Omental fat pad (tissue), 4 donors: ENCODE measurements around the gene KMT2C. TPM values are rescaled to one million over a fixed set of nuclear protein-coding genes. Genes with fewer than 3 reads are reported as not detected.

Source experiments
- ATAC-seq: fragments of 150-250 bp; one replicate; pipeline ENCODE4 v1.9.1; 2016; ENCODE audit warnings: mild to moderate bottlenecking, moderate library complexity; ENCODE audit not compliant: low FRiP score
- DNase-seq: peaks from one replicate; pipeline ENCODE4 v3.0.0-alpha.2; 2019; ENCODE audit warnings: low spot score
- total RNA-seq, 4 donors: library from RNA; depleted of rRNA; stranded (reverse); fragments of >200 nt; gene quantifications; one replicate each; pipeline ENCODE4 v1.1.0, GENCODE V29; 2016
- TF ChIP-seq, protein P1 (sequence below), 3 donors: fragments of 450-650 bp; IDR thresholded peaks; one replicate each; pipeline ENCODE4 v1.5.1; 2016 to 2017; ENCODE audit warnings: antibody characterized with exemption in 3 of 3, mild to moderate bottlenecking in 3 of 3, moderate library complexity in 2 of 3

The KMT2C gene
- total RNA-seq, 4 donors from 2014 or later, result 52.5 to 84.3 (median 59.2) TPM

DNA sequence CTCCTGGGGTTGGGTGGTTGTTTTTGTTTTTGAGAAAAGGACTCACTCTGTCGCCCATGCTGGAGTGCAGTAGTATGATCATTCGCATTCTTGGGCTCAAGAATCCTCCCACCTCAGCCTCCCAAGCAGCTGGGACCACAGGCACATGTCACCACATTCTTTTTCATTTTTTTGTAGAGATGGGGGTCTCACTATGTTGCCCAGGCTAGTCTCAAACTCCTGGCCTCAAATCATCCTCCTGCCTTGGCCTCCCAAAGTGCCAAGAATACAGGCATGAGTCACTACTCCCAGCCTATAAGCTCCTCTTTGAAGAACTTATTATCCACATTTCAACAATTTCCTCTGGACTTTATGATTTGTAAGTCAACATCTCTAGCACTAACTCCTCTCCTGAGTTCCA, 102.7 kb downstream of the KMT2C start:
- TF ChIP-seq, protein P1, sequence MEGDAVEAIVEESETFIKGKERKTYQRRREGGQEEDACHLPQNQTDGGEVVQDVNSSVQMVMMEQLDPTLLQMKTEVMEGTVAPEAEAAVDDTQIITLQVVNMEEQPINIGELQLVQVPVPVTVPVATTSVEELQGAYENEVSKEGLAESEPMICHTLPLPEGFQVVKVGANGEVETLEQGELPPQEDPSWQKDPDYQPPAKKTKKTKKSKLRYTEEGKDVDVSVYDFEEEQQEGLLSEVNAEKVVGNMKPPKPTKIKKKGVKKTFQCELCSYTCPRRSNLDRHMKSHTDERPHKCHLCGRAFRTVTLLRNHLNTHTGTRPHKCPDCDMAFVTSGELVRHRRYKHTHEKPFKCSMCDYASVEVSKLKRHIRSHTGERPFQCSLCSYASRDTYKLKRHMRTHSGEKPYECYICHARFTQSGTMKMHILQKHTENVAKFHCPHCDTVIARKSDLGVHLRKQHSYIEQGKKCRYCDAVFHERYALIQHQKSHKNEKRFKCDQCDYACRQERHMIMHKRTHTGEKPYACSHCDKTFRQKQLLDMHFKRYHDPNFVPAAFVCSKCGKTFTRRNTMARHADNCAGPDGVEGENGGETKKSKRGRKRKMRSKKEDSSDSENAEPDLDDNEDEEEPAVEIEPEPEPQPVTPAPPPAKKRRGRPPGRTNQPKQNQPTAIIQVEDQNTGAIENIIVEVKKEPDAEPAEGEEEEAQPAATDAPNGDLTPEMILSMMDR (IDR thresholded peaks at IDR 0.05), result no peak
- ATAC-seq (no peak), DNase-seq (no peak)

DNA sequence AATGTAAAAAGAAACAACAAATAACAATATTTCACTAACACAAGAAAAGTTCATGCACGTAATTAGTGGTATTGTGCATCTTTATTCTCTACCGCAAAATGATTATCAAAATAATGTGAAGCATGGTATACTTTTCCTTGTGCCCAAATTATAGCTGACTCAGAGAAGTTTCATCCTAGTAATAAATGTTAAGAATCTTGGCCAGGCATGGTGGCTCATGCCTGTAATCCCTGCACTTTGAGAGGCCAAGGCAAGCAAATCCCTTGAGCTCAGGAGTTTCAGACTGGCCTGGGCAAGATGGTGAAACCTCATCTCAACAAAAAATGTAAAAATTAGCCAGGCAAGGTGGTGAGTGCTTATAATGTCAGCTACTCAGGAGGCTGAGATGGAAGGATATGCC, 105.0 kb downstream of the KMT2C start:
- DNase-seq (no peak), ATAC-seq (no peak)
- TF ChIP-seq, protein P1 (IDR thresholded peaks at IDR 0.05), result no peak

GRCh38 chr7:152329469-152329868, 106.3 kb downstream of the KMT2C start:
- ATAC-seq (no peak), DNase-seq (no peak)
- TF ChIP-seq, protein P1 (IDR thresholded peaks at IDR 0.05), result no peak

GRCh38 chr7:152328234-152328633, 107.6 kb downstream of the KMT2C start:
- no peak for ATAC-seq
- no peak for DNase-seq
- TF ChIP-seq, protein P1 (IDR thresholded peaks at IDR 0.05), result no peak

- ATAC-seq (no peak), DNase-seq (no peak)
Measured at GRCh38 chr7:152315845-152316244, 120.0 kb downstream of the KMT2C start.

DNA sequence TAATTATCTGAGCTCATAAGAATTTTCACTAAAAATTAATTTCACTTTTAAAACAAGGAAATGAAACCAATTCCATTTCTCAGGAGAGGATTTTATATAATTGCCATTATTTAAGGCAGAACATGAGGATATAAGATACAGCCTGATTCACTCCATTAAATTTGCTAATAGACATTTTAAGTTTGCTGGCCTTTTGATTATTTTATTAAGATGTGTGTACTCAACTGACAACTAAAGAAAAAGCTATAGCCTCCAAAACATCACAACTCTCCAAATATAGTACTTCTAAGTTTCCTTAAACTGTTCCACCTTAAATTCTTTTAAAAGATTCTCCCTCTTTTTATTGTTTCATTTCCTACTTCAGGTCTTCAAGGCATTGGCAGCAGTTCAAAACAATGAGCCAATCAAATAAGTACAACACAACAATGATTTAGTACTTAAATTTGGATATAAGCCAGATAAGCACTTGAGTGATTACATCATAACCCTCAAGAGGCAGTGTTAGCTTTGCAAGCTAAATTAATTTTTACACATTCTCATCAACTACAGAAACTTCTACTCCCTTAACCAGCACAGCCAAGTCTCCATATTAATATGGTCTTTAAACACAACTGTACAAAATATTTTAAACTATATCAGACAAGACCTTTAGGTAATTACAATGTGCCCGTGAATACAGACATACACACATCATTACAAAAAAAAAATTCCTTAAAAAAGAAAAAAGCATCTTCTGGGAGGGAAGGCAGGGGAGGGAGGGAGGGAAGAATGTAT, 121.8 kb downstream of the KMT2C start:
- no peak for DNase-seq
- ATAC-seq, result peak; percentile 44
- TF ChIP-seq, protein P1 (IDR thresholded peaks at IDR 0.05), result no peak

More at GRCh38 chr7:152315845-152316244, 120.0 kb downstream of the KMT2C start:
- TF ChIP-seq, protein P1 (IDR thresholded peaks at IDR 0.05), result no peak

GRCh38 chr7:152313217-152313616, 122.6 kb downstream of the KMT2C start:
- ATAC-seq, result no peak
- TF ChIP-seq, protein P1 (IDR thresholded peaks at IDR 0.05), result no peak
- DNase-seq, result no peak
